GM12892 (cell line): ENCODE data around the gene APOL1.

Experiments
- POLR2A ChIP-seq: IDR thresholded peaks from 2 replicates; pipeline ENCODE4 v1.6.1; 2011; ENCODE audit warnings: low read depth, low read length, control low read depth
- TAF1 ChIP-seq: IDR thresholded peaks from 2 replicates; pipeline ENCODE4 v1.6.1; 2011; ENCODE audit warnings: low read depth, mild to moderate bottlenecking, control low read depth, low read length, borderline replicate concordance

GRCh38 chr22:36316419-36316818 lies 63.5 kb downstream of the APOL1 start:
- TF ChIP-seq POLR2A, result peak; percentile 34; the same call in 1 of the 2 replicates
- TF ChIP-seq TAF1, result no peak
